HEK293 (cell line): ENCODE results near the gene RAB6A.
A peak's percentile ranks its signal among the peaks of the same experiment; 100 is the strongest.
"Not testable (repeated sequence)": the region's sequence is repeated elsewhere in the genome, so short reads cannot be mapped to it uniquely, and the experiment has no call there.

Experiments used
- CTCF ChIA-PET: fragments of 350-600 bp; formaldehyde crosslinking; extraction: SDS; loops from one replicate; lab custom pipeline; 2021; ENCODE audit warnings: antibody characterized with exemption; lab: Yijun Ruan, JAX
- POLR2A ChIA-PET: fragments of 300-600 bp; formaldehyde crosslinking; extraction: SDS; loops from one replicate; lab custom pipeline; 2020; ENCODE audit warnings: antibody characterized with exemption, inconsistent platforms; lab: Yijun Ruan, JAX
- H3K27ac ChIP-seq: fragments of 200-500 bp; sonication (Bioruptor generic); 2 replicates; pipeline ENCODE4 v1.5.1; 2014; ENCODE audit warnings: low read depth, low read length, control low read depth, inconsistent platforms; ENCODE audit errors: extremely low read depth
- H3K36me3 ChIP-seq, 2 experiments: fragments of 200-500 bp in 1 of 2; sonication (Bioruptor generic) in 1 of 2; 1 replicate in 1 of 2; 2 replicates in 1 of 2; pipeline ENCODE4 v1.5.1; 2014 to 2017; ENCODE audit warnings: inconsistent platforms in 2 of 2, low read length in 2 of 2; ENCODE audit not compliant: control insufficient read depth in 2 of 2, insufficient read depth in 1 of 2
- H3K4me1 ChIP-seq: fragments of 200-500 bp; sonication (Bioruptor generic); 2 replicates; pipeline ENCODE4 v1.5.1; 2014; ENCODE audit warnings: mild to moderate bottlenecking, low read length, inconsistent platforms; ENCODE audit not compliant: control insufficient read depth, insufficient read depth
- H3K4me3 ChIP-seq: 2 replicates; pipeline ENCODE4 v1.5.1; 2011; ENCODE audit warnings: low read depth, mild to moderate bottlenecking, control low read depth, low read length, moderate library complexity
- H3K9me3 ChIP-seq: fragments of 200-500 bp; sonication (Bioruptor generic); 2 replicates; pipeline ENCODE4 v1.5.1; 2014; ENCODE audit warnings: low read depth, low read length, inconsistent platforms; ENCODE audit not compliant: control insufficient read depth, insufficient read depth
- FEZF1 ChIP-seq: fragments of 450-650 bp; formaldehyde crosslinking; IDR thresholded peaks from 2 replicates; pipeline ENCODE4 v1.5.1; 2016; ENCODE audit warnings: missing biosample characterization, missing genetic modification characterization
- SCRT1 ChIP-seq: fragments of 450-650 bp; formaldehyde crosslinking; IDR thresholded peaks from 2 replicates; pipeline ENCODE4 v1.5.1; 2016; ENCODE audit warnings: missing biosample characterization, missing genetic modification characterization, borderline replicate concordance
- SP2 ChIP-seq: fragments of 450-650 bp; formaldehyde crosslinking; IDR thresholded peaks from 2 replicates; pipeline ENCODE4 v1.5.1; 2016; ENCODE audit warnings: missing biosample characterization, missing genetic modification characterization
- ZBTB7A ChIP-seq: fragments of 450-650 bp; formaldehyde crosslinking; IDR thresholded peaks from 2 replicates; pipeline ENCODE4 v1.5.1; 2016; ENCODE audit warnings: low read depth, missing biosample characterization, missing genetic modification characterization
- ZEB2 ChIP-seq: fragments of 450-650 bp; formaldehyde crosslinking; IDR thresholded peaks from 2 replicates; pipeline ENCODE4 v1.5.1; 2016; ENCODE audit warnings: missing biosample characterization, missing genetic modification characterization
- ZNF23 ChIP-seq: fragments of 450-650 bp; formaldehyde crosslinking; IDR thresholded peaks from 2 replicates; pipeline ENCODE4 v1.5.1; 2016; ENCODE audit warnings: missing biosample characterization, missing genetic modification characterization, borderline replicate concordance
- ZNF510 ChIP-seq: fragments of 450-650 bp; formaldehyde crosslinking; IDR thresholded peaks from 2 replicates; pipeline ENCODE4 v1.5.1; 2018; ENCODE audit warnings: mild to moderate bottlenecking, missing genetic modification characterization, missing biosample characterization; ENCODE audit not compliant: insufficient replicate concordance
- ZNF544 ChIP-seq: fragments of 450-650 bp; formaldehyde crosslinking; IDR thresholded peaks from 2 replicates; pipeline ENCODE4 v1.5.0; 2017; ENCODE audit warnings: missing biosample characterization, missing genetic modification characterization
- ZNF561 ChIP-seq: fragments of 450-650 bp; IDR thresholded peaks from 2 replicates; pipeline ENCODE4 v1.5.1; 2018; ENCODE audit warnings: missing biosample characterization, missing genetic modification characterization, borderline replicate concordance
- ZNF707 ChIP-seq: fragments of 450-650 bp; formaldehyde crosslinking; IDR thresholded peaks from 2 replicates; pipeline ENCODE4 v1.5.1; 2016; ENCODE audit warnings: missing biosample characterization, missing genetic modification characterization
- ZNF768 ChIP-seq: fragments of 450-650 bp; formaldehyde crosslinking; IDR thresholded peaks from 2 replicates; pipeline ENCODE4 v1.5.1; 2018; ENCODE audit warnings: missing biosample characterization, mild to moderate bottlenecking, missing genetic modification characterization
- TF ChIP-seq, protein P1 (sequence below): fragments of 450-650 bp; formaldehyde crosslinking; IDR thresholded peaks from 2 replicates; pipeline ENCODE4 v1.5.1; 2016; ENCODE audit warnings: missing biosample characterization, missing genetic modification characterization
- TF ChIP-seq, protein P2 (sequence below): fragments of 450-650 bp; formaldehyde crosslinking; IDR thresholded peaks from 2 replicates; pipeline ENCODE4 v1.5.0; 2017; ENCODE audit warnings: missing biosample characterization, missing genetic modification characterization, borderline replicate concordance
- TF ChIP-seq, protein P3 (sequence below): fragments of 450-650 bp; formaldehyde crosslinking; IDR thresholded peaks from 2 replicates; pipeline ENCODE4 v1.5.1; 2017; ENCODE audit warnings: missing biosample characterization, missing genetic modification characterization
- TF ChIP-seq, protein P4 (sequence below): fragments of 450-650 bp; formaldehyde crosslinking; IDR thresholded peaks from 2 replicates; pipeline ENCODE4 v1.5.1; 2016; ENCODE audit warnings: missing biosample characterization, missing genetic modification characterization

The RAB6A gene

DNA sequence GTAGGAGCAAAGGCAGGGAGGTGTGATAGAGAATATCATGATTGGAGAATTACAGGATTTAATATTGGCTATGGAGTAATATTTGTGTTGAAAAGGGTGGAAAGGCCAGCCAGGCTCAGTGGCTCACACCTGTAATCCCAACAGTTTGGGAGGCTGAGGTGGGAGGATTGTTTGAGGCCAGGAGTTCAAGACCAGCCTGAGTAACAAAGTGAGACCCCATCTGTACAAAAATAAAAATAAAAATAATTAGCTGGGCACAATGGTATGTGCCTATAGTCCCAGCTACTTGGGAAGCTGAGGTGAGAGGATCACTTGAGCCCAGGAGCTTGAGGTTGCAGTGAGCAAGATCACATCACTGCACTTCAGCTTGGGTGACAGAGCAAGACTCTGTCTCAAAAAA lies 24.6 kb upstream of the RAB6A start:
- H3K4me3 ChIP-seq, H3K36me3 ChIP-seq, CTCF ChIA-PET, H3K9me3 ChIP-seq, H3K27ac ChIP-seq, H3K4me1 ChIP-seq: not testable (repeated sequence)
- POLR2A ChIA-PET = interaction anchor here (0.5 to 1.2 kb wide), 3 partner anchors 24 to 1774 kb away, joined by 3 to 4 read pairs (median 4); partner anchors contain the start of gene RAB6A
- TF ChIP-seq, protein P1, sequence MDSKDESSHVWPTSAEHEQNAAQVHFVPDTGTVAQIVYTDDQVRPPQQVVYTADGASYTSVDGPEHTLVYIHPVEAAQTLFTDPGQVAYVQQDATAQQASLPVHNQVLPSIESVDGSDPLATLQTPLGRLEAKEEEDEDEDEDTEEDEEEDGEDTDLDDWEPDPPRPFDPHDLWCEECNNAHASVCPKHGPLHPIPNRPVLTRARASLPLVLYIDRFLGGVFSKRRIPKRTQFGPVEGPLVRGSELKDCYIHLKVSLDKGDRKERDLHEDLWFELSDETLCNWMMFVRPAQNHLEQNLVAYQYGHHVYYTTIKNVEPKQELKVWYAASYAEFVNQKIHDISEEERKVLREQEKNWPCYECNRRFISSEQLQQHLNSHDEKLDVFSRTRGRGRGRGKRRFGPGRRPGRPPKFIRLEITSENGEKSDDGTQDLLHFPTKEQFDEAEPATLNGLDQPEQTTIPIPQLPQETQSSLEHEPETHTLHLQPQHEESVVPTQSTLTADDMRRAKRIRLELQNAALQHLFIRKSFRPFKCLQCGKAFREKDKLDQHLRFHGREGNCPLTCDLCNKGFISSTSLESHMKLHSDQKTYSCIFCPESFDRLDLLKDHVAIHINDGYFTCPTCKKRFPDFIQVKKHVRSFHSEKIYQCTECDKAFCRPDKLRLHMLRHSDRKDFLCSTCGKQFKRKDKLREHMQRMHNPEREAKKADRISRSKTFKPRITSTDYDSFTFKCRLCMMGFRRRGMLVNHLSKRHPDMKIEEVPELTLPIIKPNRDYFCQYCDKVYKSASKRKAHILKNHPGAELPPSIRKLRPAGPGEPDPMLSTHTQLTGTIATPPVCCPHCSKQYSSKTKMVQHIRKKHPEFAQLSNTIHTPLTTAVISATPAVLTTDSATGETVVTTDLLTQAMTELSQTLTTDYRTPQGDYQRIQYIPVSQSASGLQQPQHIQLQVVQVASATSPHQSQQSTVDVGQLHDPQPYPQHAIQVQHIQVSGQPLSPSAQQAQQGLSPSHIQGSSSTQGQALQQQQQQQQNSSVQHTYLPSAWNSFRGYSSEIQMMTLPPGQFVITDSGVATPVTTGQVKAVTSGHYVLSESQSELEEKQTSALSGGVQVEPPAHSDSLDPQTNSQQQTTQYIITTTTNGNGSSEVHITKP (tag by site-specific recombination) = 0 out of 2 replicates have a peak, but pooled peaks have one; percentile 52

DNA sequence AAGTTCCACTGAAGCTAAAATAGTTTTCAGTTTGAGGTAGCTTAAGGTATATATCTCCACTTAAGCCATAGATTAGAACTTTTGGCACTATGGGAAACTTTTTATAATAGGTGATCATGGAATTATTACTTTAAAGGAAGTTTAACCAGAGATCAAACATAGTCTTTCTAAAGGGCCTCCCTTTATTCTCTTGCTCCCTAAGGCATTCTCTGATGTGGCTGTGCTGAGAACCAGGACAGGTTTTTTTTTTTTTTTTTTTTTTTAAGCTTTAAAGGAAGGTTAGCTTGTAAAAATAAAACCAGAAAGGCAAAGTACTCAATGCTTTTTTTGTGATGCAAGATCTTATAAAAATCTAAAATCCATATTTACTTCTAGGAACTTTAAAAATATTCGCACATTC lies 23.9 kb upstream of the RAB6A start:
- no peaks in the 10 kb centered on the region for H3K9me3 ChIP-seq
- ChIA-PET POLR2A (interaction anchor here (0.7 to 1.2 kb wide), 2 partner anchors 24 to 1775 kb away, joined by 3 to 4 read pairs; partner anchors contain the start of gene RAB6A), CTCF (interaction anchor here (0.8 to 1.3 kb wide), 2 partner anchors 159 to 195 kb away, joined by 3 read pairs; no protein-coding TSS in a partner anchor)
- no peaks in the 10 kb centered on the region for H3K4me1 ChIP-seq
- H3K4me3 ChIP-seq = no peak overlapping the region
- H3K36me3 ChIP-seq = no peaks in the 10 kb centered on the region
- TF ChIP-seq SP2 (tag by site-specific recombination) (no peak), ZNF544 (tag by site-specific recombination) (no peak), ZBTB7A (tag by site-specific recombination) (no peak), ZNF561 (tag by site-specific recombination) (no peak), FEZF1 (no peak), ZNF23 (tag by site-specific recombination) (no peak), ZNF768 (tag by site-specific recombination) (no peak), ZEB2 (tag by site-specific recombination) (no peak), ZNF707 (tag by site-specific recombination) (no peak), ZNF510 (no peak), SCRT1 (no peak)
- TF ChIP-seq, protein P2, sequence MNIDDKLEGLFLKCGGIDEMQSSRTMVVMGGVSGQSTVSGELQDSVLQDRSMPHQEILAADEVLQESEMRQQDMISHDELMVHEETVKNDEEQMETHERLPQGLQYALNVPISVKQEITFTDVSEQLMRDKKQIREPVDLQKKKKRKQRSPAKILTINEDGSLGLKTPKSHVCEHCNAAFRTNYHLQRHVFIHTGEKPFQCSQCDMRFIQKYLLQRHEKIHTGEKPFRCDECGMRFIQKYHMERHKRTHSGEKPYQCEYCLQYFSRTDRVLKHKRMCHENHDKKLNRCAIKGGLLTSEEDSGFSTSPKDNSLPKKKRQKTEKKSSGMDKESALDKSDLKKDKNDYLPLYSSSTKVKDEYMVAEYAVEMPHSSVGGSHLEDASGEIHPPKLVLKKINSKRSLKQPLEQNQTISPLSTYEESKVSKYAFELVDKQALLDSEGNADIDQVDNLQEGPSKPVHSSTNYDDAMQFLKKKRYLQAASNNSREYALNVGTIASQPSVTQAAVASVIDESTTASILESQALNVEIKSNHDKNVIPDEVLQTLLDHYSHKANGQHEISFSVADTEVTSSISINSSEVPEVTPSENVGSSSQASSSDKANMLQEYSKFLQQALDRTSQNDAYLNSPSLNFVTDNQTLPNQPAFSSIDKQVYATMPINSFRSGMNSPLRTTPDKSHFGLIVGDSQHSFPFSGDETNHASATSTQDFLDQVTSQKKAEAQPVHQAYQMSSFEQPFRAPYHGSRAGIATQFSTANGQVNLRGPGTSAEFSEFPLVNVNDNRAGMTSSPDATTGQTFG = no peak
- TF ChIP-seq, protein P3, sequence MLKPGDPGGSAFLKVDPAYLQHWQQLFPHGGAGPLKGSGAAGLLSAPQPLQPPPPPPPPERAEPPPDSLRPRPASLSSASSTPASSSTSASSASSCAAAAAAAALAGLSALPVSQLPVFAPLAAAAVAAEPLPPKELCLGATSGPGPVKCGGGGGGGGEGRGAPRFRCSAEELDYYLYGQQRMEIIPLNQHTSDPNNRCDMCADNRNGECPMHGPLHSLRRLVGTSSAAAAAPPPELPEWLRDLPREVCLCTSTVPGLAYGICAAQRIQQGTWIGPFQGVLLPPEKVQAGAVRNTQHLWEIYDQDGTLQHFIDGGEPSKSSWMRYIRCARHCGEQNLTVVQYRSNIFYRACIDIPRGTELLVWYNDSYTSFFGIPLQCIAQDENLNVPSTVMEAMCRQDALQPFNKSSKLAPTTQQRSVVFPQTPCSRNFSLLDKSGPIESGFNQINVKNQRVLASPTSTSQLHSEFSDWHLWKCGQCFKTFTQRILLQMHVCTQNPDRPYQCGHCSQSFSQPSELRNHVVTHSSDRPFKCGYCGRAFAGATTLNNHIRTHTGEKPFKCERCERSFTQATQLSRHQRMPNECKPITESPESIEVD (tag by site-specific recombination) = no peak
- TF ChIP-seq, protein P4, sequence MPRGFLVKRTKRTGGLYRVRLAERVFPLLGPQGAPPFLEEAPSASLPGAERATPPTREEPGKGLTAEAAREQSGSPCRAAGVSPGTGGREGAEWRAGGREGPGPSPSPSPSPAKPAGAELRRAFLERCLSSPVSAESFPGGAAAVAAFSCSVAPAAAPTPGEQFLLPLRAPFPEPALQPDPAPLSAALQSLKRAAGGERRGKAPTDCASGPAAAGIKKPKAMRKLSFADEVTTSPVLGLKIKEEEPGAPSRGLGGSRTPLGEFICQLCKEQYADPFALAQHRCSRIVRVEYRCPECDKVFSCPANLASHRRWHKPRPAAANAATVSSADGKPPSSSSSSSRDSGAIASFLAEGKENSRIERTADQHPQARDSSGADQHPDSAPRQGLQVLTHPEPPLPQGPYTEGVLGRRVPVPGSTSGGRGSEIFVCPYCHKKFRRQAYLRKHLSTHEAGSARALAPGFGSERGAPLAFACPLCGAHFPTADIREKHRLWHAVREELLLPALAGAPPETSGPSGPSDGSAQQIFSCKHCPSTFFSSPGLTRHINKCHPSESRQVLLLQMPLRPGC (tag by site-specific recombination) = no peak
- H3K27ac ChIP-seq = no peak overlapping the region
